IPS-11a (cell line): Measurements from ENCODE around the gene HAGHL.
A peak's percentile ranks its signal among the peaks of the same experiment; 100 is the strongest.
"Not testable (repeated sequence)": the region's sequence is repeated elsewhere in the genome, so short reads cannot be mapped to it uniquely, and the experiment has no call there.

Experiments used
- H3K4me3 ChIP-seq: one replicate; pipeline ENCODE4 v1.5.1; 2013; ENCODE audit warnings: low read depth, low read length, control low read depth

Gene HAGHL

DNA sequence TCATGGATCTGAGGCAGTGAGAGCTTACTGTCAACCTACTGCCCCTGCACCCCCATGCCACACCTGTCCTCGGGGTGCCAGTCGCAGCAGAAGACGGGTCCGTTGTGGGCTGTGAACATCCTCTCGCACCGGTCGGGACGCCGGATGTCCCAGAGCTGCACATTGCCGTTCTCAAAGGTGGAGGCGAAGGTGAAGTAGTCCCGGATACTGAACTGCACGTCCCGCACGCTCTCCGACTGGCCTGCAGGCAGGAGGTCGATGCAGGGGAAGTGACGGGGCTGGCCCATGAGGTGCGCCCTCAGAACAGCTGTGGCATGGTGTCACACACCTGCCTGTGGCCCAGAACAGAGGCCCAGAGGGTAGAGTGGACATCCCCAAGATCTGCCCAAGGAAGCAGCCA lies 39.4 kb upstream of the HAGHL start:
- no peak overlapping the region for H3K4me3 ChIP-seq

GRCh38 chr16:689175-689897 lies 37.6 kb upstream of the HAGHL start:
- peak overlapping the region; percentile 59 for H3K4me3 ChIP-seq

GRCh38 chr16:691242-691641 lies 35.7 kb upstream of the HAGHL start:
- not testable (repeated sequence) for H3K4me3 ChIP-seq

DNA sequence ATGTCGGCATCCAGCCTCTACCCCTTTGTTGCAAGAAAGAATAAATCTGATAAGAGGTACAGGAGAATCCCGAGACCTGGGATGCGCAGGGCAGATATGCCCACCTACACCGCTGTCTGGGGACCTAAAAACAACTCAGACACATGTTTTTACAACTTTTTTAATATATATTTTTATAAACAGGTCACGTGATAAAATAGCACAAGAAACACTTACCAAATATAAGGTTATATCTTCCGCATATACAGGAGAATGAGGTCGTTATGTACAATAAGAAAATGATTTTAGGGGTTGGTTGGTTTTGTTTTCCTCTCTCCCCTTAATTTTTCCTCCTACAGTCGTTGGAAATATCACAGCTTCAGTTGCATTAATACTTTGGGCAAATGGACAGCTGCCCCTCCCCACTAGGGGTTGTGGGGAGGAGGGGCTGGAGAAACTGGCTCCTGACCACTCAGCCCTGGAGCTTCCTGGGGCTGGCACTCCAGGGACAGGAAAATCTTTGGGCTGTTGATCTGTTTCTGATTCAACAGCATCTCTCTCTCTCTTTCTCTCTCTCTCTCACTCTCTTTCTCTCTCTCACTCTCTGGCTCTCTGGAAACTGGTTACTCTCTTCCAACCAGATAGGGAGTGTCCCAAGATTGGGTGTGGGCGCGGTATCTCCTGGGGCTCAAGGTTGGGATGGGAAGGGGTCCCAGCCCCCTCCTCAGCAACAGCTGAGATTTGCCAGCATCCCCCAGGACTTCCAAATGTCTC lies 34.4 kb upstream of the HAGHL start:
- H3K4me3 ChIP-seq, result no peak overlapping the region

DNA sequence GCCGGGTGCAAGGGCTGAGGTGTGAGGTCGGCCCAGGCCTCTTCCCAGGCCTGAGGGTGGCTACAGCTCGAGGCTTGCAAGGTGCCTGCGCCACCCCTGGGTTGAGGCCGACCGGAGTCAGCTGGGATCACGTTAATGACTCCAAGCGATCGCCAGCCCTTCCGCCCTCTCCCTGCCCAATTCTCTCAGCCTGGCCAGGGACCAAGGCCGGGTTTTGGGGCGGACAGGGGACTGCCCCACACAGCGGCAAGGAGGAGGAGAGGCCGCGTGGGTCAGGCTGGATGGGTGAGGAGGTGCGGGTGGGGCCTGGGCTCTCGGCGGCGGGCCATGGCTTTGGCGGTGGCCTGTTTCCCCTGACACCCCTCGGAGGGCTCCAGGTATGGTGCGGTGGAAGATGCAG lies 33.5 kb upstream of the HAGHL start:
- H3K4me3 ChIP-seq, result no peak overlapping the region

DNA sequence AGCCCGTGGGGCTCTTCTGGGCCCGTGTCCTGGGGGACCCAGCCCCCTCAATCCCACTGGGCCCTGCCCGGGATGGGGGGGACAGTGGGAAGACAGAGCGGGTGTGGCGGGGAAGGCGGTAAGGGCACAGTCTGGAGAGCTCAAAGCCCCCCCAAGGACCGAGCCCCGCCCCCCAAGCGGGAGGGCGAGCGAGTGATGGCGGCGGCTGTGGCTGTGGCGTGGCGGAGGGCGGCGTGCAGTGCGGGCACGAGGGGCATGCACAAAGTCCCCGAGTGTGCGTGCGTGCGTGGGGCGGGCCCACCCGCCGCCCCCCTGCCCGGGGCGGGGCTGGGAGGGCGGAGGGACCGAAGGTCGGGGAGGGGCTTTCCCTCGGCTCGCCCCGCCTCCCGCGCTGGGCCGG lies 33.1 kb upstream of the HAGHL start:
- peak overlapping the region; percentile 14 for H3K4me3 ChIP-seq

DNA sequence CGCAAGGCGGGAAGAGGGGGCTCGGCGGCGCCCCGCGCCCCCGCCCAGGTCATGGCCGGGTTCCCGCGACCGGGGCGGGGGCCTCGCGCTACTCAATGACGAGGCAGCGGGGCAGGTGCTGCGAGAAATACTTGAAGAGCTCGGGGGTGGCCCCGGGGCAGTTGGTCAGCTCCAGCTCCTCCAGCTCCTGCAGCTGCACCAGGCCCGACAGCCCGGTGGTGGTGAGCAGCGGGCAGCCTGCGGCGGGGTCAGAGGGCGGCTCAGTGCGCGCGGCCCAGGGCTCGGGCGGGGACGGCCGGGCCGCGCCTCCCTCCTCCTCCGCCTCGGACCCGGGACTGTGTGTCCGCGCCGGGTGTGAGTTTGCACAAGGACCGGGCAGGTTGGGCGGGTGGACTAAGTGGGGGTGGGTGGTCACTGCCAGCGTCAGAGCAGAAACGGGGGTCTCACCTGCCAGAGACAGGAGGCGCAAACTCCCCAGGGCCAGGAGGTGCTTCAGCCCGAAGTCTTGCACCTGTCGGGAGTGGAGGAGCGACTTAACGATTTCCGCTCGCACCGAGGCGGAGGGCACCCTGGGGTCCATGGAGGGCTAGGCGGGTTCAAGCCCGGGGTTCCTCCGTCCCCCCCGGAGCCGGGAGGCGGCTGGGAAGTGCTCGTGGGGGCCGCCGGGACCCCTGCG lies 32.6 kb upstream of the HAGHL start:
- H3K4me3 ChIP-seq, result peak overlapping the region; percentile 17

DNA sequence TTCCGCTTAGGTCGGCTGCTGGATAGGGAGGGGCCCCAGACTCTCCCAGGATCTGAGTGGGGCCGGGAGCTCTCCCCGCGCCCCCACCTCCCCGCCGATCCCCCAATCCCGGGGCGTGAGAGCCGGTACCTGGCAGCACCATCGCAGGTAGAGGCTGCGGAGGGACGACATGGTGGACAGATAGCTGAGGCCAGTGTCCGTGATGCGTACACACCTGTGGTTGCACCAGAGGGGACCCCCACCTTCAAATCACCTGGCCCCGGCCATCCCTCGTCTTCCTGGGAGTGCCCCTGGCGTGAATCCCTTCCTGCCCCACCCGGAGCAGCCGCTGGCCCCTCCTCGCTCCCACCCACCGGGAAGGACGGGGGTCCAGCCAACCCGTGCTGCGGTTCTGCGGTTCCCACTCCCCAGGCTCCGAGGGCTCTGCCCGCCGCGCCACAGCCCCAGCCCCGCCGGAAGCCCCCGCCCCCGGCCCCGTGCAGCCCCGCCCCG lies 32.0 kb upstream of the HAGHL start:
- H3K4me3 ChIP-seq, result peak overlapping the region; percentile 54

DNA sequence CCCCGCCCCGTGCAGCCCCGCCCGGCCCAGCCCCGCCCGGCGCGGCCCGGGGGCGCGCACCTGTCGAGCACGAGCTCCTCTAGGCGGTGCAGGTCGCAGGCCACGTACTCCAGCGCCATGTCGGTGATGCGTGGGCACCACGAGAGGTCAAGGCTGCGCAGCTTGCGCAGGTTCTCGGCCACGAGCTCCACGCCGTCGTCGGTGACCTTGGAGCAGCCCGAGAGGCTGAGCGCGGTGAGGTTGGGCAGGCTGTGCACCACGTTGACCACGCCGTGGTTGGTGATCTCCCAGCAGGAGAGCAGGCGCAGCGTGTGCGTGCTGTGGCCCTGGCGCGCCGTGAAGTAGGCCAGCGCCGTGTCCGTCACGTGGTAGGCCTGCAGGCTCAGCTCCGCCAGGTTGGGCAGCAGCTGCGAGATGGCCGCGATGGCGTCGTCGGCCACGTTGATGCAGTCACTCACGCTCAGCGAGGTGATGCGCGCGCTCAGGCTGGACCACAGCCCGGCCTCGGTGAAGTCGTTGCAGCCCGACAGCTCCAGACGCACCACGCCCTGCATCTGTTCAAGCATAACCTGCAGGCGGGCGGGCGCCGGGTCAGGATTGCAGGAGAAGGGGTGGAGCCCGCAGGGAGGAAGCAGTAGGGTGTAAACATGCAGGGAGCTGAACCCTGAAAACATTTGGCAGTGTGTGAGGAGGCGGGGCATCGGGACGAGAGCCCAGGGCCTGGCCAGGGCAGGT lies 31.4 kb upstream of the HAGHL start:
- H3K4me3 ChIP-seq, result peak overlapping the region; percentile 51

- H3K4me3 ChIP-seq, result no peak overlapping the region
Measured at GRCh38 chr16:698911-699671, 27.8 kb upstream of the HAGHL start.

DNA sequence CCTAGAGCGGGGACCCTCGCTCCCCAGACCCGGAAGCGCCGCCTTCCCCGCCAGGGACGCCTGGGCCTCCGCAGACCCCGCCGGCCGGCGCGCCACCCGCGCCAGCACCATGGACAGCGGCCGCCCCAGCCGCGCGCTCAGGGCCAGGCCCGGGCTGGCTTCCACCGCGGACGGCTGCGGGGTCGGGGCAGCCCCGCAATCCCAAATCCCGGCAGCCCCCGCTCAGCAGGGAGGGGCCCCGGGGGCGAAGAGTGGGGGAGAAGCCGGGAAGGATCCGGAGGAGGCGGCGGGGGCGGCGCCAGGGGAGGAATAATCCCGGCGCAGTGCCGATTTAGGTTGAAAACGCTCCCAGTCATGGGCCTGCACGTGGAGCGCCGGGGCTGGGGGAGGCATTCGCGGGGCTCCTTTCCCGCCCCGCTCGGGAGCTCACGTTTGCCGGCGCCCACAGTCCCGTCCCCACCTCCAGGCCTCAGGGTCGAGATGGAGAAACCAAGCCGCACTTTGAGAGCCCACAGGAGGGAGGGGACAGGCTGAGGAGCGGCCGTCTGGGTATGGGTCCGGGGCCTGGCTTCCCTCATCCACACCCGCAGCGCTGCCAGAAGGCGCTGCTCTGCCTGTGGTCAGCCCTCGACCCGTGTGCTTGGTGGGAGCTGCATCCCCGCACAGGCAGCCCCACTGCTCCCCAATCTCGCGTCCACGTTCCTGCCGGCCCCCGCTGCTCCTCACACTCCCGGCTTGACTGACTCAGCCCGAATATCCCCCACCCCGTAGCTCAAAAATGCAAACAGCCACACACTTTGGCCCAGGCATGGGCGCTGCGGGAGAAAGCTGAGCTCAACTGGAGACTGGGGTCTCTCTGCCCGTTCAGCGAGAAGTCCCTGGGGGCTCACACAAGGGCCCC lies 26.0 kb upstream of the HAGHL start:
- H3K4me3 ChIP-seq, result no peak overlapping the region

GRCh38 chr16:702341-702740 lies 24.6 kb upstream of the HAGHL start:
- no peak overlapping the region for H3K4me3 ChIP-seq

GRCh38 chr16:703406-703805 lies 23.5 kb upstream of the HAGHL start:
- H3K4me3 ChIP-seq, result no peak overlapping the region

DNA sequence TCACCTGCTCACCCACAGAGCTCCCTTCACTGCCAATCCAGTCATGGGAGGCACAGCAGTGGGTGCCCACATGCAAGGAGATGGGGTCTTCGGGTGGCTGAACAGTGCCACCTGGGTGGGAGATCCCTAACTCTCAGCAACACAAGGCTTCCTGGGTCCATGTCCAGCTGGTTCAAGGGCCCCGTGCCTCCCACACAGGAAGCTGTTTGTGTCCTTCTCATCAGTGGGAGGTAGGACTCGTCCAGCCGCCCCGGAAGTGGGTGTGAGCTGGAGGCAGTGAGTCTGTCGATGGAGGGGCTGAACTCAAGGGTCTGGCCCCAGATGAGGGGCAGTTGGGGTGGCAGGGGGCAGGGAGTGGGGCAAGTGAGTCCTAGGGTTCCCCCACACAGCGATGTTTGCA lies 22.9 kb upstream of the HAGHL start:
- H3K4me3 ChIP-seq, result no peak overlapping the region

DNA sequence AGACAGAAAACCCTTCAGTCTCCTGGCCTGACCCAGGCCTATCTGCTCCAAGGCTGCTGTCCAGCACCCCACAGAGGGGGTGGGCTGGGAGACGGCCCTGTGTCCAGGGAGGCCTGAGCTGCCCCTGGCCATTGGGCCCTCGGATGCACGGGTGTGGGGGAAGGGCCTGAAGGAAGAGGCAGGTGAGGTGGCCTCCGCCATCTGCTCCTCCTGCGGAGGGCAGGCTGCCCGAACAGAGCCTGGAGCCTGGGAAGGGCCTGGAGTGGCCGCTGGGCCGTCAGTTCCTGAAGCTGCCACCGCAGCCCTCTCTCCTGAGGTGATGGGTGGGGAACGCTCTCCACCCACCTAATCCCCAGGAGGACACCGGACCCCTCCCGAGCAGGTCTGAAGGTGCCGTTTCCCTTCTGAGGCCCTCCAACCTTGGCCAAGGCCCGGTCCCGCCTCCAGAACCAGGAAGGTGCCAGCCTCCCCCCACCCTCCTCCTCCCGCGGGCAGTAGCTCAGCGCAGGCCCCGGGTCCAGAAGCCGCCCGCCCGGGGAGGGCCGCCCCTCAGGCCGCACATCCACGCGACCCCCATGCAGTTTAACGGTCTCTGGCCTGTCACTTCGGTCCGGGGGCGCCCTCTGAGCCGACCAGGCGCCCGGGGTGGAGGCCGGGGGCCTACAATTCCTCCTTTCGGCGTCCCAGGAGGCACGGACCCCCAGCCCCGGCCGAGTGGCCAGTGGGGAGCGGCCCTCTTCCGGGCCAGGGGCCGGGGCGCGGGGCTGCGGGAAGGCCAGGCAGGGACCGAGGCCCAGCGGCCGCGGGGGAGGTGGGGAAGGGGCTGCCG lies 22.1 kb upstream of the HAGHL start:
- H3K4me3 ChIP-seq, result no peak overlapping the region

- peak within 1 kb of the TSS; percentile 35 for H3K4me3 ChIP-seq
Measured at GRCh38 chr16:705431-706188, 21.3 kb upstream of the HAGHL start, which contains the start of gene FBXL16. FBXL16 (minus strand) TSS chr16:705801; CDS start chr16:697405, 8,396 bp downstream.

DNA sequence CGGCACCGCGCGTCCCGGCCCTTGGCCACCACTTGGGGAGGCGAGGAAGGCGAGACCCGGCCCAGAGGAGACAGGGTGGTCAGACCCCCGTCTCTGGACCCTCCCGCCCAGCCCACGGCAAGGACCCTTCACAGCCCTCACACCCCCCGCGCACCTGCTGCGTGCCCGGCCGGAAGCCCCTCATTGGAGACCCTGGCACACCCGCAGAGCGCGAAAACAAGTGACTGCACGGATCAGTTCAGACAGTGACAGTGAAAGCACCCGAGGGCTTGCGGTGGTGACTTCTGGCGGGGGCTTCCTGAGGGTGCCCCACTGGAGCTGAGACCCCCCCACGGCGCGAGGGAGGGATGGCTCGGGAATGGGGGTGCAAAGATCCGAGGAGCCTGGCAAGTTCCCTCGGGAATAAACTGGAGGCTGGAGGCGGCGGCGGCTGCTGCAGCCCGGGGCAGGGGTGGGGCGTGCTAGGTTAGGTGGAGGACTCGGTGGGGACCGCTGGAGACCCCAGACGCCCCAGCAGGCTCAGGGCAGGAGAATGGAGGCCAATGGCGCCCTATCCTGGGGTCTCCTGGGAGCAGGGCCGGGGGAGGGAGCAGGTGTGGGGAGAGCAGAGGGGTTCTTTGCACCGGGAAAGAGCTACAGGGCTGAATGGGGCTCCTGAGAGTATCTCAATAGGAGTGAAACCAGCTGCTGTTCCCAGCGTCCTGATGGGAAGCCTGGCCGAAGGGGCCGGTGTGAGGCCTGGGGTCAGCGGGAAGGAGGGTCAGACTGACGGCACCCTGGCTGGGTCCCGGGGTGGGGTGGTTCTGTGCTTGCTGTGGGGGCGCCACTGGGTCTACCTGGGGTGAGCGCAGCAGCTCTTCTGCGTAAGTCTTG lies 20.5 kb upstream of the HAGHL start:
- peak overlapping the region; percentile 35 for H3K4me3 ChIP-seq
